Transverse colon (tissue), 3 donors: ENCODE measurements around the gene MYH11.

Source experiments
- CTCF ChIP-seq, 5 experiments: fragments of 200-600 bp in 3 of 5; fragments of 450-650 bp in 2 of 5; sonication (generic) in 3 of 5; IDR thresholded peaks; 1 replicate in 2 of 5; 2 replicates in 3 of 5; pipeline ENCODE4 v1.5.1; 2016 to 2017; ENCODE audit warnings: antibody characterized with exemption in 5 of 5, inconsistent platforms in 3 of 5, mild to moderate bottlenecking in 2 of 5, moderate library complexity in 1 of 5
- EP300 ChIP-seq: sonication (generic); formaldehyde crosslinking; IDR thresholded peaks from one replicate; pipeline ENCODE4 v1.6.1; 2017; ENCODE audit warnings: antibody characterized with exemption, low read depth

DNA sequence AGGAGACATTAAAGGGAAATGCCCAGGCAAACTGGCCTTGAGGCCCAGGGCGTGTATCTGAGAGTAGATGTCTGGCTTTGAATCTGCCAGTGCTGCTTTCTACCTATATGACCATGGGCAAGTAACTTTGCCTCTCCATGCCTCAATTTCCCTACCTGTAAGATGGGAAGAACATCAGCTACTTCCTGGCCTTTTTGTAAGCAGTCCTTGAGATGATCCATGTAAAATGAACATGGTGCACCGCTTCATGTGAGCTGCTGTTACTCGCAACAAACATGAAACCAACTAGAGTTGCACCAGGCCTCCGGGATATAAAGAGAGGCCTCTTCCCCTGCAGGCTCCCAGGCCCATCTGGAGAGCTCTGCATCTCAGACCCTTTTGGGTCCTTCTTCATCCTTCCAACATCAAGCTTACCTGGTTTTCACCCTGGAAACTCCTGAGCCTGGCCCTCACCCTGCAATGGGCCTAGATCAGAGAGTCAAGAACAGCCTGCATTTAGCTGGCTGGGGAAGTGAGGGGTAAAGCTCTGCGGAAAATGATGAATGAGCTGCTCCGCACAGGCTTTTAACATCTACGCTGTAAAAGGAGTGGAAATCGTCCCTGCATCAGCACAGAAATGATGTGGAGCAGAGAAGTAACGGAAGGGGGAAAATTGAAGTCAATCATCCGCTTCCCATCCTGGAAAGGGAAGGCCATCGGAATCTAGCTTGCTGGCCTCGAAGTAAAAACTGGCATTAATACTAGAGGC lies 2.3 kb upstream of the MYH11 start:
- no peak for TF ChIP-seq CTCF (IDR thresholded peaks at IDR 0.05)
- no peak for TF ChIP-seq EP300
